WI38 (cell line): ENCODE results near the gene EIF2AK2.
"Not testable (repeated sequence)": the region's sequence is repeated elsewhere in the genome, so short reads cannot be mapped to it uniquely, and the experiment has no call there.

Experiments
- H3K4me3 ChIP-seq: 2 replicates; pipeline ENCODE4 v1.5.1; 2011; ENCODE audit warnings: low read depth, mild to moderate bottlenecking, control low read depth, low read length
- TF ChIP-seq, protein P1 (sequence below): IDR thresholded peaks from 2 replicates; pipeline ENCODE4 v1.5.1; 2012; ENCODE audit warnings: low read depth, mild to moderate bottlenecking, control low read depth, low read length

Gene EIF2AK2

DNA sequence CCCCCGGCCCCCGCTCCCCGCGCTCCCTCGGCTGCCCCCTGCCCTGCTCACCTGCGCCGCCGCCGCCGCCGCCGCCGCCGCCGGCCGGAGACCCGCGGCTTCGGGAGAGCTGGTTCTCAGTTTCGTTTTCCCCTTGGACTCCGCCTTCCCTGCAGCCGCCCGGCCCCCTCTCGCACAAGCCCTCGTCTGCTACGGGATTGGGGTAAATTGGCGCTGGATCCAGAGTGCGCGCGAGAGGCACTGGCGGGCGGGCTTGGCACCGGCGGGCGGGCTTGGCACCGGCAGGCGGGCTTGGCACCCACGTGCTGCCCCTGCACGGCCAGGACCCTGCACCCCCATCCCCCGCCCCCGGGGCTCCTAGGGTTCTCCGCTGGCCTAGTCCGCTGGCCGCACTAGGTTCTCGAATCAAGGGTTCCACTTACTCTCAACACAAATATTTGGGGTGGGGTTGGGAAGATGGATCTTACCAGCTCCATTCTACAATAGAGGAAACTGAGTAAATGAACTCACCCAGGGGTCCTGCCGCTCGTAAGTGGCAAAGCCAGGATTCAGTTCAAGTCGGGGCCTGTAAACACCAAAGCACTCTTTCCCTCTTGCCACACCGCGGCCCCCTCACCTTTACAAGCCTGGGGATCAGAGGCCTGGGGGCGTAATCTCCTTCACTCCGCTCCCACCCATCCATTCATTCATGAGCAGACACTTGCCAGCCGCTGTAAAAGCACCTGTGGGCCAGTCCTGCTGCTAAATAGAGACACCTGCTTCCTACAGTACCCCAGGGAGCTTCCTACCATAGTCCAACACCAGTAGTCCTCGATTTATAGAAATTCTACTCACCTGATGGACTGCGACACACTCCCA lies at the start of gene EIF2AK2:
EIF2AK2 (minus strand) TSS at position 124 of the 858 bp plus-strand sequence. CDS start 9,174 bp downstream, outside the sequence.
- H3K4me3 ChIP-seq: peak within 1 kb of the TSS; percentile 91
- TF ChIP-seq, protein P1, sequence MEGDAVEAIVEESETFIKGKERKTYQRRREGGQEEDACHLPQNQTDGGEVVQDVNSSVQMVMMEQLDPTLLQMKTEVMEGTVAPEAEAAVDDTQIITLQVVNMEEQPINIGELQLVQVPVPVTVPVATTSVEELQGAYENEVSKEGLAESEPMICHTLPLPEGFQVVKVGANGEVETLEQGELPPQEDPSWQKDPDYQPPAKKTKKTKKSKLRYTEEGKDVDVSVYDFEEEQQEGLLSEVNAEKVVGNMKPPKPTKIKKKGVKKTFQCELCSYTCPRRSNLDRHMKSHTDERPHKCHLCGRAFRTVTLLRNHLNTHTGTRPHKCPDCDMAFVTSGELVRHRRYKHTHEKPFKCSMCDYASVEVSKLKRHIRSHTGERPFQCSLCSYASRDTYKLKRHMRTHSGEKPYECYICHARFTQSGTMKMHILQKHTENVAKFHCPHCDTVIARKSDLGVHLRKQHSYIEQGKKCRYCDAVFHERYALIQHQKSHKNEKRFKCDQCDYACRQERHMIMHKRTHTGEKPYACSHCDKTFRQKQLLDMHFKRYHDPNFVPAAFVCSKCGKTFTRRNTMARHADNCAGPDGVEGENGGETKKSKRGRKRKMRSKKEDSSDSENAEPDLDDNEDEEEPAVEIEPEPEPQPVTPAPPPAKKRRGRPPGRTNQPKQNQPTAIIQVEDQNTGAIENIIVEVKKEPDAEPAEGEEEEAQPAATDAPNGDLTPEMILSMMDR: no peak

DNA sequence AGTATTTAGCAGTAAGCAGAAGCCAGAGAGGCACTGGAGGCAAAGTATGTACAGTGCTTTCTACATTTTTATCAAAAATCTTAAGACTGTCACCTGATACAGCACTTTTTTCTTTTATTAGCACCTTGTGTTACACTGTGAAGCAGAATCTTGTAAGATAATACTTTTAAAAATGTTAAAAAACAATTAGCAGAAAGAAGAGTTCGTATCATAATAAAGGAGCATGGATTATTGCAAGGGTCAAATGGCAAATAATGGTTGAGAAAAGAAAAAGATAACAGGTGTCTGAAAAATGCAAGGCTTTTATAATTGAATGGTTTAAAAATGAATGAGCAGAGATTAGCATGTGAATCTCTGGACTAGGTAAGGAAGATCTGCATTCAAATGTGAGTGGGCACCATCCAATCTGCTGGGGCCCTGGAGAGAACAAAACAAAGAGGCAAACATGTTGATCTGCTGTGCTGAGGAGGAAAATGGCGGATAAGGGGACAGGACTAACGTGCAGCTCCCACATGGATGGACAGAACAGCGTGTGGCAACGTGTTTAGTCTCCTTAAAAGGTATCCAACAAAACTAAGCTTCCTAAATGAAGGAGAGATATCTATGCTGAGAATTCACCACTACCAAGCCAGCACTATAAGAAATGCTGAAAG lies 49.0 kb upstream of the EIF2AK2 start:
- TF ChIP-seq, protein P1: no peak
- no peak overlapping the region for H3K4me3 ChIP-seq

DNA sequence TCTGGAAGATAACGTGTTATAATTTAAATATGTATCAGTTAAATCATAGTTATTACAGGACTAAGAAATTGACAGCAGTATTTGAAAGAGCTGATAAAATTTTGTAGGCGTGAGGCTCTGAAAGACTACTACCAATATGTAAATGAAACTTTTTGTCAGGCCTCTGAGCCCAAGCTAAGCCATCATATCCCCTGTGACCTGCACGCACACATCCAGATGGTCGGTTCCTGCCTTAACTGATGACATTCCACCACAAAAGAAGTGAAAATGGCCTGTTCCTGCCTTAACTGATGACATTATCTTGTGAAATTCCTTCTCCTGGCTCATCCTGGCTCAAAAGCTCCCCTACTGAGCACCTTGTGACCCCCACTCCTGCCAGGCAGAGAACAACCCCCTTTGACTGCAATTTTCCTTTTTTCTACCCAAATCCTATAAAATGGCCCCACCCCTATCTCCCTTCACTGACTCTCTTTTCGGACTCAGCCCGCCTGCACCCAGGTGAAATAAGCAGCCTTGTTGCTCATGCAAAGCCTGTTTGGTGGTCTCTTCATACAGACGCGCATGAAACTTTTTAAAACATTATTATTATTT lies 48.4 kb upstream of the EIF2AK2 start:
- H3K4me3 ChIP-seq: not testable (repeated sequence)

DNA sequence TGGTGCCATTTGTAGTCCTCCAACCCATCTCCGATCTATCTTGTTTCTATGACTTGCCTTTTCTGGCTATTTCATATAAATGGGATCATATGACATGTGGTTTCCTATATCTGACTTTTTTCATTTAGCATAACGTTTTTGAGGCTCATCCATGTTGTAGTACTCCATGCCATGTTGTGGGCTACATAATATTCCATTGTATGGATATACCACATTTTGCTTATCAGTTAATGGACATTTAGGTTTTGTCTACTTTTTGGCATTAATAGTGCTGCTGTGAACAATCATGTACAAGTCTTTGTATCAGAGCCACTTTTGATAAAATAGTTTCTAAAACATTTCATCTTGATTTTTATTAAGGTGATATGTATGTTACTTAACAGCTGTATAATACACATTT lies 46.9 kb upstream of the EIF2AK2 start:
- no peak overlapping the region for H3K4me3 ChIP-seq
- TF ChIP-seq, protein P1: no peak

DNA sequence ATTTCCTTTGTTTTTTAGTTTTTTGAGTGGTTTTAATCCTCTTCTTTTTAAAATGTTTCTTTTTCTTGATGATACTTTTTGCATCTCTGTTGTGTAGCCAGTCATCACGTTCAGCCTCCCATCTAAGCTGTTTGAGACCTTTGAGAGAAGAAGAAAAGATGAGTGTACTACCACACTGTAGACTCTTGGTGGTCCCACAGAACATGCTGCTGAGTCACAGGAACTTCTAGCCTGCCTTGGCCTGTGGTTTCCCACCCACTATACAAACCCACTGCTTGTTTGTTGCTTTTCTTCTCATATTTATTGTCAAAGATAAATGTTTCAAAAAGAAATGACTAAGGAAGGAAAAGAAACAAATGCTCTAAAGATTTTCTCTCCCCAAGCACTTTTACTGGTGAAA lies 45.0 kb upstream of the EIF2AK2 start:
- H3K4me3 ChIP-seq: no peak overlapping the region
- TF ChIP-seq, protein P1: no peak

DNA sequence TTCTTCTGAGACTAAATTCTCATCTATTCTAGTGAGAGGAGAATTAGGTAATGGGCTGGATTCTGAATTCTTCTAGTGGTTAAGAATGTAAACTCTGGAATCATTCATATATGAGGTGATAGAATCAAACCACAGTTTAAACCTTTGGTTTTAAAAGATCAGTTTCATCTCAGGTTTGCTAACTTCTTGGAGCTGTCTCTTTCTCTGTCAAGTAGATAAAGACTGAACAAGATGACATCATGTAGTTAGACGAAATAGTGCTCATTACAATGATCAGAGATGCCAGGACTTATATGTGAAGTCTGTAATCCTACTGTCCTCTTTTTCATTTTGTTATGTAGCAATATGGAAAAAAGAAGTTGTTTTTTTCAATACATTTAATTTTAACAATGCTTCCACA lies 44.4 kb upstream of the EIF2AK2 start:
- no peak overlapping the region for H3K4me3 ChIP-seq
- TF ChIP-seq, protein P1: no peak

DNA sequence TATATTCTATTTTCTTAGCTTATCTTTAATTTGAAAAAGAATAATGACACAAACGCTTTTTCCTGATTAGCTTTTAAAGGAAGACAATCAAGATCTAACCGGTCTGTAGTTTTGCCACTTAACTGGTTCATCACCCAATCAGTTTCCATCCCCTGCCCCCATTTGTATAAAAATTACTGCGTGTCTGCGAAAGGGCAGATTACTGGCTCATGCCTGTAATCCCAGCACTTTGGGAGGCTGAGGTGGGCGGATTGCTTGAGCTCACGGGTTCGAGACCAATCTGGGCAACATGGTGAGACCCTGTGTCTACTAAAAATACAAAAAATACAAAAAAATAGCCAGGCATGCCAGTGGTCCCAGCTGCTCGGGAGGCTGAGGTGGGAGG lies 41.9 kb upstream of the EIF2AK2 start:
- TF ChIP-seq, protein P1: no peak

More for the DNA sequence above, 41.9 kb upstream of the EIF2AK2 start:
- H3K4me3 ChIP-seq: no peak overlapping the region
